PFSK-1 (cell line): Measurements from ENCODE around the gene ASCL1.

ENCODE experiments used
- POLR2AphosphoS5 ChIP-seq: IDR thresholded peaks from 2 replicates; pipeline ENCODE4 v1.6.1; 2012; ENCODE audit warnings: low read depth, mild to moderate bottlenecking, control low read depth, low read length, moderate library complexity
- REST ChIP-seq, 2 experiments: IDR thresholded peaks; 2 replicates each; pipeline versions ENCODE4 v1.6.1 to v1.8.0; 2011 to 2012; ENCODE audit warnings: low read depth in 2 of 2, low read length in 2 of 2, control low read depth in 1 of 2, inconsistent platforms in 1 of 2, mild to moderate bottlenecking in 1 of 2, moderate library complexity in 1 of 2; ENCODE audit not compliant: insufficient read depth in 1 of 2
- SIN3A ChIP-seq: IDR thresholded peaks from 2 replicates; pipeline ENCODE4 v1.6.1; 2012; ENCODE audit warnings: mild to moderate bottlenecking, low read length, moderate library complexity, borderline replicate concordance; ENCODE audit not compliant: insufficient read depth
- TAF1 ChIP-seq: IDR thresholded peaks from 2 replicates; pipeline ENCODE4 v1.6.1; 2012; ENCODE audit warnings: low read length, control low read depth, borderline replicate concordance; ENCODE audit not compliant: insufficient read depth

GRCh38 chr12:102918840-102919239 is 38.6 kb upstream of the ASCL1 start:
- no peak for TF ChIP-seq SIN3A
- TF ChIP-seq POLR2AphosphoS5: no peak
- no peak for TF ChIP-seq REST (IDR thresholded peaks at IDR 0.05; ENCODE audit: insufficient read depth in 1 of 2, low read depth in 2 of 2, low read length in 2 of 2)
- no peak for TF ChIP-seq TAF1
